Esophagus squamous epithelium (tissue), 5 donors: ENCODE data around the gene SERHL2. TPM values are rescaled to one million over a fixed set of nuclear protein-coding genes. Genes with fewer than 3 reads are reported as not detected.
"Not testable (repeated sequence)": the region's sequence is repeated elsewhere in the genome, so short reads cannot be mapped to it uniquely, and the experiment has no call there.

Source experiments
- DNase-seq: peaks from one replicate; lab custom pipeline; 2025; lab: John Stamatoyannopoulos, UW
- H3K27ac ChIP-seq, 4 donors: fragments of 200-600 bp; sonication (generic); one replicate each; pipeline ENCODE4 v1.5.1; 2016 to 2019; ENCODE audit warnings: mild to moderate bottlenecking in 1 of 4
- H3K27me3 ChIP-seq, 4 donors: fragments of 200-600 bp; sonication (generic); 1 replicate in 3 of 4; 2 replicates in 1 of 4; pipeline versions ENCODE4 v1.5.1 to v1.6.0; 2017 to 2021; ENCODE audit warnings: antibody characterized with exemption in 1 of 4
- H3K36me3 ChIP-seq, 3 donors: fragments of 200-600 bp; sonication (generic); one replicate each; pipeline ENCODE4 v1.5.1; 2016 to 2019
- H3K4me1 ChIP-seq, 3 donors: fragments of 200-600 bp; sonication (generic); one replicate each; pipeline ENCODE4 v1.5.1; 2017 to 2019
- H3K4me3 ChIP-seq, 4 donors: fragments of 200-600 bp; sonication (generic); 1 replicate in 3 of 4; 2 replicates in 1 of 4; pipeline ENCODE4 v1.5.1; 2016 to 2019; ENCODE audit warnings: mild to moderate bottlenecking in 2 of 4, moderate library complexity in 1 of 4
- H3K9me3 ChIP-seq, 3 donors: fragments of 200-600 bp; sonication (generic); one replicate each; pipeline ENCODE4 v1.5.1; 2016 to 2019
- POLR2A ChIP-seq, 4 donors: fragments of 450-650 bp; IDR thresholded peaks; one replicate each; pipeline ENCODE4 v1.6.1; 2017; ENCODE audit warnings: antibody characterized with exemption in 4 of 4, mild to moderate bottlenecking in 4 of 4, moderate library complexity in 3 of 4
- WGBS, 2 donors: methylation state at CpG; one replicate each; pipeline ENCODE4 v1.1.5; 2018; 5-methylcytosine and 5-hydroxymethylcytosine counted together
- intact Hi-C: fragments of 100-400 bp; cut with DNase I; formaldehyde crosslinking; loops from one replicate; pipeline ENCODE4 v1.15.0; 2022
- total RNA-seq, 4 donors: library from RNA; depleted of rRNA; stranded (reverse); fragments of >200 nt; gene quantifications; one replicate each; pipeline ENCODE4 v1.1.0, GENCODE V29; 2016
- TF ChIP-seq, protein P1 (sequence below), 6 experiments: fragments of 450-650 bp in 4 of 6; fragments of 200-600 bp in 2 of 6; sonication (generic) in 2 of 6; IDR thresholded peaks; one replicate each; pipeline ENCODE4 v1.5.1; 2016 to 2019; ENCODE audit warnings: antibody characterized with exemption in 6 of 6, mild to moderate bottlenecking in 4 of 6, moderate library complexity in 4 of 6
- donor health status: DM: yes; HTN: yes; CAD: no.

Gene SERHL2
- total RNA-seq, 4 donors from 2014 or later, result 2.1 to 5.1 (median 3.6) TPM

DNA sequence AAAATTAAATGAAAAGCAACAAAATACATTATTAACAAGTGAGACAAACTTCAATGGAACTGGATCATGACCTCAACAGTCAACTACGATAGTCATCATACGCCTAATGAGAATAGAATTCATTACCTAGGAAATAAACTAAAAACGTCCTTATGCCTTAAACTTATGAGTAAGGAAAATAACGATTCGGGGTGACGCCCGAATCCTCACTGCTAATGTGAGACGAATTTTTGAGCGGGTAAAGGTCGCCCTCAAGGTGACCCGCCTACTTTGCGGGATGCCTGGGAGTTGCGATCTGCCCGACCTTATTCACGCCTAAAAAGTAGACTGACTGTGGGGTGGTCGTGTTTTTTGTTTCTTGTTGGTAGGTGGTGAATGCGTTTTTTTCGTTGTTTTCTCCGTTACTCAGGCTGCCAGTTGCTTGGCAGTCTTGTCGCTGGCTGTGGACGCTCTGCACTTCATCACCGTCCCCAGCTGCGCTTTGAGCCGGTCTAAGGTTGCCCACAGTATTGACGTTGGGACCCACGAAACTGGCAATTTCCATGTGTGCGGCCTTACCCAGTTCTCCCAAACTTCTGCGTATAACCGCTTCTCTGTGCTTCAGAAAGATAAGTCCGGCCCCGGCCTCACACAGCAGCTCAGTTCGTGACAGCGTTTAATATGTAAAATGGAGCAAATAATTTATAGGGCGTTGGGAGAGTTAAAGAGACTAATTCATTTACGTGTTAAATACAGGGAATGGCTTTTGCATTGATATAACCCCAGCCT, 61.5 kb downstream of the SERHL2 start:
- peaks cover 22 to 73% (median 36%) of the 10 kb centered on the region in 3 donors for H3K4me1 ChIP-seq
- H3K4me3 ChIP-seq, result peak overlapping the region; percentile 91 to 95 (median 93)
- 0% methylated on average over 35 of the region's 35 CpGs for WGBS, 2 donors
- peaks cover 8 to 32% (median 8%) of the 10 kb centered on the region in 3 donors for H3K36me3 ChIP-seq
- peak overlapping the region; percentile 98 to 99 (median 98) for H3K27ac ChIP-seq
- intact Hi-C loops, result no loop called here
- H3K27me3 ChIP-seq, result no peaks in the 10 kb centered on the region
- TF ChIP-seq, protein P1, sequence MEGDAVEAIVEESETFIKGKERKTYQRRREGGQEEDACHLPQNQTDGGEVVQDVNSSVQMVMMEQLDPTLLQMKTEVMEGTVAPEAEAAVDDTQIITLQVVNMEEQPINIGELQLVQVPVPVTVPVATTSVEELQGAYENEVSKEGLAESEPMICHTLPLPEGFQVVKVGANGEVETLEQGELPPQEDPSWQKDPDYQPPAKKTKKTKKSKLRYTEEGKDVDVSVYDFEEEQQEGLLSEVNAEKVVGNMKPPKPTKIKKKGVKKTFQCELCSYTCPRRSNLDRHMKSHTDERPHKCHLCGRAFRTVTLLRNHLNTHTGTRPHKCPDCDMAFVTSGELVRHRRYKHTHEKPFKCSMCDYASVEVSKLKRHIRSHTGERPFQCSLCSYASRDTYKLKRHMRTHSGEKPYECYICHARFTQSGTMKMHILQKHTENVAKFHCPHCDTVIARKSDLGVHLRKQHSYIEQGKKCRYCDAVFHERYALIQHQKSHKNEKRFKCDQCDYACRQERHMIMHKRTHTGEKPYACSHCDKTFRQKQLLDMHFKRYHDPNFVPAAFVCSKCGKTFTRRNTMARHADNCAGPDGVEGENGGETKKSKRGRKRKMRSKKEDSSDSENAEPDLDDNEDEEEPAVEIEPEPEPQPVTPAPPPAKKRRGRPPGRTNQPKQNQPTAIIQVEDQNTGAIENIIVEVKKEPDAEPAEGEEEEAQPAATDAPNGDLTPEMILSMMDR (IDR thresholded peaks at IDR 0.05), result peak in 1 of 6 experiments; percentile 24
- peak in 3 of 4 donors; percentile 86 to 99 (median 86) for TF ChIP-seq POLR2A (IDR thresholded peaks at IDR 0.05)
- peak; percentile 57 for DNase-seq
- no peaks in the 10 kb centered on the region for H3K9me3 ChIP-seq

DNA sequence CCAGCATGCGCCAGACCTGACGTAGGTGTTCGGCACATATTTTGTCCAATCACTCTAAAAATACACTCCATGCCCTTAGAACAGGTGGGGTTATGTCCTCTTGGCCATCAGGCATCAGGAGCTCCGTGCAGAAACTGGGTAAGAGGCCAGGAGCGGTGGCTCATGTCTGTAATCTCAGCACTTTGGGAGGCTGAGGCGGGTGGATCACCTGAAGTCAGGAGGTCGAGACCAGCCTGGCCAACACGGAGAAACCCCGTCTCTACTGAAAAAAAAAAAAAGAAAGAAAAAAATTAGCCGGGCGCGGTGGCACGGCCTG, 62.1 kb downstream of the SERHL2 start:
- H3K27me3 ChIP-seq, H3K9me3 ChIP-seq, intact Hi-C loops, DNase-seq: not testable (repeated sequence)
- Histone ChIP-seq H3K4me1 (peaks cover 17 to 73% (median 36%) of the 10 kb centered on the region in 3 donors), H3K27ac (peak overlapping the region; percentile 98 to 99 (median 98)), H3K36me3 (peaks cover 8 to 27% (median 8%) of the 10 kb centered on the region in 3 donors), H3K4me3 (peak overlapping the region; percentile 91 to 95 (median 93))
- WGBS, 2 donors, result 12 to 17% methylated on average over 11 to 13 of the region's 13 CpGs

DNA sequence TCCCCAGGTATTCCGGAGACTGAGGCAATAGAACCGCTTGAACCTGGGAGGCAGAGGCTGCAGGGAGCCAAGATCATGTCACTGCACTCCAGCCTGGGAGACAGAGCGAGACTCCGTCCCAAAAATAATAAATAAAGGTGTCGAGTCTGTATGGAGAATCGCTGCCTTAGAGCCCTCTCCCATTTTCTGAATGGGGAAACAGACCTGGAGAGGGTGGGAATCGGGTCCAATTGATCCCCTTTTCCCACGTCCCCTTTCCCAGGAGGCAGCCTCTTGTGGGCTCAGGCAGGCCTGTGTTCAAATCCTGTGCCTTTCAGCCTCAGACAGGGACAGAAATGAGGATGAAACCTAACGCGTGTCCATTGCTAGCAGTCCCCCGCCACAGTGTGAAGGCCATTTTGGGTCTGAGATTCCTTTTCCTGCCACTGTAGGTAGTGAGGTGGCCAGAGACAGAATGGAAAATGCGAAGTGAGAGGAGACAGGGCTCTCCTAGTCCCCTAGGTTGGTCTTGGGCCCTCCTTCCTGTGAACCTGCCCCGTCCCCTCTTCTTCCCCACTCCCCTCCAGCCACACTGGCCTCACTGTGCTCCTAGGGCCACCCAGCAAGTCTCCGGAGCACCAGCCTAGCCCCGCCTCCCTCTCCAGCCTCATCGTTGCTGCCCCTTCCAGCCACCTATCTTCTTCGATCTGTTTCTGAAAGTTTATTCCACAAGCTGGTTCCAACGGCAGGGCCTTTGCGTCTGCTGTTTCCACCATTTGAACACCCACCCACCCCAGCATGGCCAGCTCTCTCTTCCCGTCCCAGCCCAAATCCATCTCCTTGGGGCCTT, 63.6 kb downstream of the SERHL2 start:
- WGBS, 2 donors, result 41 to 61% methylated on average over 13 to 17 of the region's 20 CpGs
- intact Hi-C loops, result no loop called here
- no peak for DNase-seq
- Histone ChIP-seq H3K27ac (peak overlapping the region in 3 of 4 donors; percentile 27 to 56 (median 36)), H3K4me3 (no peak overlapping the region), H3K27me3 (no peaks in the 10 kb centered on the region), H3K36me3 (peaks cover 8 to 18% (median 9%) of the 10 kb centered on the region in 3 donors), H3K4me1 (peaks cover 25 to 73% (median 40%) of the 10 kb centered on the region in 3 donors), H3K9me3 (no peaks in the 10 kb centered on the region)
- TF ChIP-seq, protein P1 (IDR thresholded peaks at IDR 0.05), result no peak
- no peak for TF ChIP-seq POLR2A (IDR thresholded peaks at IDR 0.05)

DNA sequence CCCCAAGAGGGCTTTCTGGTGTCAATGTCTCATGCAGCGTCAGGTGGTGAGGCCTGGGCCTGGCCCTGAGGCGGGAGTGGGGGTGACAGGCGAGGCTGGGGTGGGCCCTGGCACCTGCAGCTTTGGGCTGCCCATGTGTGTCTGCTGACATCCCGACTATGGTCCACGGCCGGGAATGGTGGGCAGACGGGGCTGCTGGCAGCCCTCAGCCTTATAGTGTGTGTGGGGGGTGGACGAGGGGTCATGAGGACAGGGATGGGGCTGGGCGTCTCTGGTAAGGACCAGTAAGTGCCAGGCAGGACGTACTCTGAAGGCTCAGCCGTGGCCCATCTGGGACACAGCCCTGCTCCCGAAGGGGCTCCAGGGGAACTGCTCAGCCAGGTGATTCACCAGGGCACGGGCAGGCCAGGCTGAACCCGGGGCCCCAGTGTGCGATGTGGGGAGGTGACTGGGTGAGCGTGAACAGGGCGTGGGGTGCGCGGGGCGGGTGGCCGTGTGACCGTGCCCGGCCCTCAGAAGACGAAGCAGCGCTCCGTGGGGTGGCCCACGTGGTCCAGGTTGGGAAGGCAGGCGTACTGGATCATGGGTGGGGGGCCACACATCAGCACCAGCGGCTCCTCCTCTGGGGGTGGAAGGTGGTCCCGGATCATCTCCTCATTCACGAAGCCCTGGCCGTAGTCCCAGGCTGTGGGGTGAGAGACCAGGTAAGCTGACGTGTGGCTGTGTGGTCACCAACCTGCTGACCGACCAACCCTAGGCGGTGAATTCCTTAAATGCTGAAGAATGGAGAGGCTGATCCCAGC, 65.7 kb downstream of the SERHL2 start:
- no peaks in the 10 kb centered on the region for H3K9me3 ChIP-seq
- TF ChIP-seq, protein P1 (IDR thresholded peaks at IDR 0.05), result no peak
- no peak for TF ChIP-seq POLR2A (IDR thresholded peaks at IDR 0.05)
- peak overlapping the region in 2 of 4 donors; percentile 80 to 83 for H3K27ac ChIP-seq
- DNase-seq, result no peak
- 94 to 96% methylated on average over 14 to 23 of the region's 35 CpGs for WGBS, 2 donors
- H3K4me3 ChIP-seq, result no peak overlapping the region
- H3K27me3 ChIP-seq, result no peaks in the 10 kb centered on the region
- H3K36me3 ChIP-seq, result peaks cover 18 to 39% (median 19%) of the 10 kb centered on the region in 3 donors
- intact Hi-C loops, result no loop called here
- peaks cover 20 to 74% (median 26%) of the 10 kb centered on the region in 3 donors for H3K4me1 ChIP-seq

DNA sequence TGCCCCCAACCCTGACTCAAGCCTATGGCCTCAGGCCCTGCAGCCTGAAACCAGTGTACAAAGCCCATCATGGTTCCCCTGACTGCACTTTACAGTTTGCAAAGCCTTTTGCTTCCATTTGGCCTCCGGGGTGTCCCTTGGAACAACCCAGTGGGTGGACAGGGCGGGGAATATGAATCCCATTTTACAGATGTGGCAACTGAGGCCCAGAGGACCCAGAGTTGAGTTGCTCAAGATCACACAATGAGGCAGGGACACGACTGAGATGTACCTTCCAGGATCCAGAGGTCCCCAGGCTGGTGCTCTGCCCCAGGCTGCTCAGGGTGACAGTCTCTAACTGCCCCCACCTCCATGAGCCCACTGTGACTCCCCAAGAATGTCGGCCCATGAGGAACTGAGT, 66.3 kb downstream of the SERHL2 start:
- H3K27ac ChIP-seq, result peak overlapping the region; percentile 65 to 83 (median 78)
- DNase-seq, result no peak
- no peaks in the 10 kb centered on the region for H3K27me3 ChIP-seq
- intact Hi-C loops, result no loop called here
- H3K4me1 ChIP-seq, result peaks cover 22 to 78% (median 30%) of the 10 kb centered on the region in 3 donors
- no peaks in the 10 kb centered on the region for H3K9me3 ChIP-seq
- 92 to 100% methylated on average over 2 of the region's 4 CpGs for WGBS, 2 donors
- peaks cover 19 to 45% (median 23%) of the 10 kb centered on the region in 3 donors for H3K36me3 ChIP-seq
- H3K4me3 ChIP-seq, result no peak overlapping the region
- TF ChIP-seq, protein P1 (IDR thresholded peaks at IDR 0.05), result no peak
- TF ChIP-seq POLR2A (IDR thresholded peaks at IDR 0.05), result no peak
